Fibroblast of skin of abdomen (primary cell): ENCODE results near the gene SCAP.
"Not testable (repeated sequence)": the region's sequence is repeated elsewhere in the genome, so short reads cannot be mapped to it uniquely, and the experiment has no call there.

Experiments
- DNase-seq: peaks from one replicate; pipeline ENCODE4 v3.0.0-alpha.2; 2013

The SCAP gene

DNA sequence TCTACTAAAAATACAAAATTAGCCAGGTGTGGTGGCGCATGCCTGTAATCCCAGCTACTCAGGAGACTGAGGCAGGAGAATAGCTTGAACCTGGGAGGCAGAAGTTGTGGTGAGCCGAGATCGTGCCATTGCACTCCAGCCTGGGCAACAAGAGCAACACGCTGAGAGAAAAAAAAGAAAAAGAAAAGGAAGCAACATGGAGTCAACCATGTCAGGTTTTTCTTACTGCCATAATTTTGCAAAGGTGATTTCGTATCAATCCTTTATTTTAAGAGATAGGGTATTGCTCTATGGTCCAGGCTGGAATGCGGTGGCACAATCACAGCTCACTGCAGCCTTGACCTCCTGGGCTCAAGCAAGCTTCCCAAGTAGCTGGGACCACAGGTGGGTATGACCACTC is 4.5 kb upstream of the SCAP start:
- DNase-seq, result not testable (repeated sequence)

DNA sequence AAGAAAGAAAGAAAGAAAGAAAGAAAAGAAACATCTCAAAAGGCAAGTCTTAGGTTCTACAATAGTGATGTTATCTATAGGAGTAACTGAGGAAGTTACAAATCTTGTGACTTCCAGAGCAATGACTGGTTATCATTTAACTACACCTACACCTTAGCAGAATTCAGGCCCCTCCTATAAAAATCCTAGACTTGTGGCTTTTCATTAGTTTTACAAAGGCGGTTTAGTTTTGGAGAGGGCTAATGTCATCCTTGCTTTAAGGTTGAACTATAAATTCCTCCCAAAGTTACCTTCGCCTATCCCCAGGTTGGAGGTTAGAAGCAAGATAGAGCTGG is 4.1 kb upstream of the SCAP start:
- DNase-seq, result no peak

DNA sequence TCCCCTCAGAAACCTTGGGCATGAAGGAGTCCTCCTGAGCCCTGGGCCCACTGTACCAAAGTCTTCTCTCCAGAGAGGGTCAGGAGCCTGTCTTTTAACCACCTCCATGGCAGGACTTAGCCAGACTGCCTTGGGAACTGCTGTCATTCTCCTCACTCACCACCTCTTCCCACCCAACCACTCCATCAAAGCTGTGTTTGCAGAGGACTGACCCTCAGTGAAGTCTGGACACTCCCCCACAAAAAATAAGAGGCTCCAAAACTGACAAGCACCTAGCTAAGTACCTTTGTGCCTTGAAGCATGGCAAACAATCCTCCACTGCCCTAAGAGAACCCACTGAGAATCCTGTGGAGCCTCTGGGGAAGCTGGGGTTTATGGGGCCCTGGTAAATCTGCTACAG is 2.3 kb upstream of the SCAP start:
- no peak for DNase-seq

DNA sequence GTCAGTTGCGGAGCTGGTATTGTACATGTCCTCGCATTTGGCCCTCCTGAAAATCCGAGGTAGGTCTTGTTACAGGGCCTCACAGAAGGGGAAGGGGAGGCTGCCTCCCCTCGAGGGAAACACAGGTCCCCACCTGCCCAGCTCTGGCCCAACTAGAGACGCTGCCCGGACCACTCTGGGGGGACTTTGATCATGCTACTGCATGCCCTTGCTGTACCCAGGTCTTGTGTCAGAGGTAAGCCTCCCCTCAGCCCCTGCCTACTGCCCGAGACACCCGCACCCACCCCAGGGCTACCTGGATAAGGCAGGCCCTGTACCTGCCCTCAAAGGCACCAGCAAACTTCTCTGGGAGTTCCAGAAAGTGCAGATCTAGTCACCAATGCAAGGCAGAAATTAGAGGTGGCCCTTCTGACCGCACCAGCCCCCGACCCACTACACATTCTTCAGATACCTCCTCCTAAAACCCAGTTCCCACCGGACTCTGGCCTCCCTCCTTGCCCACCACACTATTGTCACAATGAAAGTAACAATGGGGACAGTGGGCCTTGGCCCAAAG is 981 bp upstream of the SCAP start:
- DNase-seq, result no peak

DNA sequence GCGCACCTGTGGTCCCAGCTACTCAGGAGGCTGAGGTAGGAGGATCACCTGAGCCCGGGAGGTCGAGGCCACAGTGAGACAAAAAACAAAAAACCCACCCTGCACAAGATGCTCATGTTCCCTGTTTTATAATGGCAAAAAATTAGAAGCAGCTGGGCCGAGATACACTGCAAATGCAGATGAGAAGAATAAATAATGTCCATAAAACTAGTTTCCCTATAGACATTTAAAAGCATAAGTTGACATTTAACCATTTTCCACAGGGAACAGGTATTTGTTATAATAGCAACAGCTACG is 537 bp upstream of the SCAP start:
- DNase-seq, result no peak

DNA sequence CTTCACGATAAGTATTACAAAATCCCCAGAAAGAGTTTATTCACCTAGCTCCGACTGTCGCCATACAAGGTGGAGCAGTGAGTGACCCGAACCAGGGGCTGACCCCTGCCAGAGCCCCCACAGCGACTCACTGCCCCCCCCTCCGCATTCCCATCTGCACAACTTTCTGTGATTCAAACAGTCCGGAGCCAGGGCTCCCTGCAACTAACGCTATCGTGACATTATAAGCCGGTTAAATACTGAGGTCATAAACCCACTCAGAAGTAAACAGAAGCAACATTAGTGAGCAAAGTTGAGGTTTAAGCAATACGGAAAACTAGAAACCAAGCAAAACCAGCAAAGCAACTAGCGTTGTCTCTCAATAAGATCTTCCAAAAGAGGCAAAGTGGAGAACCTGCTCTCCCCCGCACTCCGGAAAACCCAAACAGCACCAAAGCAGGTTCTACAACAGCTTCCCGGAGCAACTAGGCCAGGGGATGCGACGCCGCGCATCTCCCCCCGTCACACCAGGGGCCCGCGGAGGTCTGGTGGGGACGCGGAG is 642 bp downstream of the SCAP start:
- DNase-seq, result no peak

DNA sequence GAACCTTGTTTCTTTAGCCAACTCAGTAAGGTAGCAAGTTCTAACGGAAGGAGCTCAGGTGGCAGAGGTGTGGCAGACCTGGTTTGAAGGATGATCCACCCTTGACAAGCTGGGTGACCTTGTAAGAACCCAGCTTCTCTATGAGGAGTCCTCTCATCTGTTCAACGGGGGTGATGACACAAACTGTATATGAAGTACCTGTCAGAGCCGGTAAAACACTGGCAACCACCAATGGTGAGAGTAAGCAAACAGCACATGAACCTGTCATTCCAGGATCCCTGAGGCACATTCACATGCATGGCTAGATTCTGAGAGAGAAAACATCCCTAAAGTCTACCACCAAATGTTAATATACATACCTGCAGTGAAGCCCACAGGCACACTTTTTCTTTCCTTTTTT is 2.4 kb downstream of the SCAP start:
- no peak for DNase-seq

DNA sequence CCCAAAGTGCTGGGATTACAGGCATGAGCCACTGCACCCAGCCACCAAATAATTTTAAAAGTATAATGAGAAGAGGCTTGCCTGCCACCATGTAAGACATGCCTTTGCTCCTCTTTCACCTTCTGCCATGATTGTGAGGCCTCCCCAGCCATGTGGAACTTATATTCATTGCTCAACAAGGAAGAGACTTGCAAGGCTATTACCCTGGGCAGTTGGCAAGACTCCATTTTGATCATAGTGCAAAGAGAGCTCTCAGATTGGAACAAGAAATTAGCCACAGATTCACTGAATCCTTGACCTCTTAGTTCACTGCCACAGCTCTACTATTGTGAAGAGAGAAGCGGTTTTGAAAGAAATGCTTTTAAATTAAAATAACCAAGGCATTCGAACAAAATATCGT is 6.1 kb downstream of the SCAP start:
- no peak for DNase-seq

DNA sequence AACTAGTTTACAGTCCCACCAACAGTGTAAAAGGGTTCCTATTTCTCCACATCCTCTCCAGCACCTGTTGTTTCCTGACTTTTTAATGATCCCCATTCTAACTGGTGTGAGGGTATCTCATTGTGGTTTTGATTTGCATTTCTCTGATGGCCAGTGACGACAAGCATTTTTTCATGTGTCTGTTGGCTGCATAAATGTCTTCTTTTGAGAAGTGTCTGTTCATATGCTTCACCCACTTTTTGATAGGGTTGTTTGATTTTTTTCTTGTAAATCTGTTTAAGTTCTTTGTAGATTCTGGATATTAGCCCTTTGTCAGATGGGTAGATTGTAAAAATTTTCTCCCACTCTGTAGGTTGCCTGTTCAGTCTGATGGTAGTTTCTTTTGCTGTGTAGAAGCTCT is 7.4 kb downstream of the SCAP start:
- DNase-seq, result not testable (repeated sequence)

DNA sequence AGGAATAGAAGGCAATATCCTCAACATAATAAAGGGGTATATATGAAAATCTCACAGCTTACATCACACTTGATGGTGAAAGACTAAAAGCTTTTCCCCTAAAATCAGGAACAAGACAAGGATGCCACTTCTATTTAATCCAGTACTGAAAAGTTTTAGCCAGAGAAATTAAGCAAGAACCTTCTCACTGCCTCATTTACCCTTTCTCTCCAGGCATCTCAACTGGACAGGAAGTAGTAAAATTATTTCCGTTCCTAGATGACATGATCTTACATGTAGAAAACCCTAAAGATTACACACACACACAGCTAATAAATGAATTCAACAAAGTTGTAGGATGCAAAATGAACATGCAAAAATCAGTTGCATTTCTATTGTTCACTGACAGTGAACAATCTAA is 11.2 kb downstream of the SCAP start:
- no peak for DNase-seq

DNA sequence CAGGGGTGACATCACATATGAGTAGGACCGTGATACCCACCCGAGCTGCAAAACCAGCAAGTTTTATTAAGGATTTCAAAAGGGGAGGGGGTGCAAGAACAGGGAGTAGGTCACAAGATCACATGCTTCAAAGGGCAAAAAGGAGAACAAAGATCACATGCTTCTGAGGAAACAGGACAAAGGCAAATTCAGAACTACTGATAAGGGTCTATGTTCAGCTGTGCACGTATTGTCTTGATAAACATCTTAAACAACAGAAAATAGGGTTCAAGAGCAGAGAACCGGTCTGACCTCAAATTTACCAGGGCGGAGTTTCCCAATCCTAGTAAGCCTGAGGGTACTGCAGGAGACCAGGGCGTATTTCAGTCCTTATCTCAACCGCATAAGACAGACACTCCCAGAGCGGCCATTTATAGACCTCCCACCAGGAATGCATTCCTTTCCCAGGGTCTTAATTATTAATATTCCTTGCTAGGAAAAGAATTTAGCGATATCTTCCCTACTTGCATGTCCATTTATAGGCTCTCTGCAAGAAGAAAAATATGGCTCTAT is 16.1 kb downstream of the SCAP start:
- DNase-seq, result not testable (repeated sequence)

DNA sequence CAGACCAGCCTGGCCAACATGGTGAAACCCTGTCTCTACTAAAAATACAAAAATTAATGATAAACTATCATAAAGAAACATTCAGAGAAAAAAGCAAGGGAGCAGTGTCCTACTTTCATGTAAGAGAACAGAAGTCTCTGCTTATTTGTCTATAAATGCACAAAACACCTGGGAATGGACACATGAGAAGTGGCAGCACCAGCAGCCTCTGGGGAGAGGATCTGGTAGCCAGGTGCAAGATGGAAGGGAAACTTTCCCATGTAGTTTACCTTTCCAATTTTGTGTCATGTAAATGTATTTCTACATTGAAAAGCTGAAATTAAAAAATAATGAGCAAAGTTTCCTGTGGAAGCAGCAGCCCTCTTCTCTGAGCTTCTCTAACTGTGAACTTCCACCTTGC is 18.8 kb downstream of the SCAP start:
- DNase-seq, result no peak

DNA sequence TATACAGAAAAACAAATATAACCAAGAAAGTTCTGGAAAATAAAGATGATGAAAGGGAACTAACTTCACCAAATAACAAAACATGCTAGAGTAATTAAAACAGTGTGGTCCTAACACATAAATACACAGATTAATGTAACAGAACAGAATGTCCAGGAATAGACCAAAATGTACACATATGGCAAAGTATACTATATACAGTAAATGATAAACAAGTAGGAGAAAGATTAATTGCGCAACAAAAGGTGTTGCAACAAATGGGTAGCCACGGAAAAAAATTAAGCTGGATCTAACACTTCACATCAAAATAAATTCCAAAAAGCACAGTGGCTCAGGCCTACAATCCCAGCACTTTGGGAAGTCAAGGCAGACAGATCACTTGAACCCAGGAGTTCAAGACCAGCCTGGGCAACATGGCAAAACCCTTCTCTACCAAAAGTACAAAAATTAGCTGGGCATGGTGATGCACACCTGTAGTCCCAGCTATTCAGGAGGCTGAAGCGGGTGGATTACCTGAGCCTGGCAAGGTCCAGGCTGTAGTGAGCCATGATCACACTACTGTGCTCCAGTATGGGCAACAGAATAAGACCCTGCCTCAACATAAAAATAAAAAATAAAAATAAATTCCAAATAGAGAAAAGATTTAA is 19.8 kb downstream of the SCAP start:
- DNase-seq, result no peak

DNA sequence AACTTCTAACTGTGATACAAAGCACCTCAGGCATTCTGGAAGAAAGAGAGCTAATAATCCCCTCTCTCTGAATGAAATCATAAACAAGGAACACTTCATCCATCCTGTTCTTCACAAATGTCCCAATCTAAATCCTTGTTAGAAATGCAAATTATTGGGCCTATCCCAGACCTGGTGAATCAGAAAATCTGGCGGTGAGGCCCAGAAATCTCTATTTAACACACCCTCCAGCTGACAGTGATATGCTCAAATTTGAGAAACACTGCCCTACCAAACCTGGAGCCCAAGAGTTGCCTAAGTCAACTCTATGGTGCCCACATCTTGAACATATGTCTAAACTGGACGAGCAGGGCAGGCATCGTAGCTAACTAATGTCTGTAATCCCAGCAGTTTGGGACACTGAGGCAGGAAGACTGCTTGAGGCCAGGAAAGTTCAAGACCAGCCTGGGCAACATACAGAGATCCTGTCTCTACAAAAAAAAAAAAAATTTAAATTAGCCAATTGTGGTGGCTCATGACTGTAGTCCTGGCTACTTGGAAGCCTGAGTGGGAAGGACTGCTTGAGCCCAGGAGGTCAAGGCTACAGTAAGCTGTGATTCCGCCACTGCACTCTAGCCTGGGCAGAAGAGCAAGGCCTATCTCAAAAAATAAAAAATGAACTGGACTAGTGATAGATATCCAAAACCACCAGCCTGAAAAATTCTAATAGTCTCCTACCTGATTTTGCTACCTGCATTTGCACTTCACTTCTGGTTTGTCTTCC is 23.1 kb downstream of the SCAP start:
- DNase-seq, result no peak

DNA sequence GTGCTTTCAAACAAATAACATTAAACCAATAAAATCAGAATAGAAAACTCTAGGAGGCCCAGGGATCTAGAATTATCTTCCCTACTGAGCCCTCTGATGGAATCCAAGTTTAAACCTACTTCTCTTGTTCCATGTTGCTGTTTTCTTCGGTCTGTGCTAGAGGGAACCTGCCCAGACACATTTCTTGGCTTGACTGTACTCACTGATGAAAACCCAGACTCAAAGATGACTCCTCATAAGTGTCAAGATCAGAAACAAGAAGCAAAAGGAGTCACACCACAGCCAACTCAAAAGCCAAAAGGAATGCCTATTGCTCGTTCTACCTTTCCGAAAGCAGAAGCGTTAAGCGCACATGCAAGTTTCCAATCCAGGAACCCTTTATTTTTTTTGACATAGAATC is 31.6 kb downstream of the SCAP start:
- no peak for DNase-seq

DNA sequence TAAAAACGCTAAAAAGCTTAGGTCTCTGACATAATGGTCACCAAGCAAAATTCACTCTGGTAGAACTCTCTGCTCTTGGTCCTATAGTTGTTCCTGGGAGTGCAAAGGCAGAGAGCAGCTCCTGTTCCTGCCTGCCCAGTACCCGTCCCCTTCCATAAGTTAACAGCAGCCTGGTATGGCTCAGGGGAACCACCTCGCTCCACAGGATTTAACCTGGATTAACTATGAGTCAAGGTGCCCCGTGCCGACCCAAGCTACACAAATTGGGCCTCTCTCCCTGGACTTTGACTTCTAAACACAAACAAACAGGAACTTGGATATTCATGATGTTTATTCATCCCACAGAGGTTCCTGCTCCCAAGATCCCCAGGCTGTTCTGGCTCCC is 32.1 kb downstream of the SCAP start:
- no peak for DNase-seq

DNA sequence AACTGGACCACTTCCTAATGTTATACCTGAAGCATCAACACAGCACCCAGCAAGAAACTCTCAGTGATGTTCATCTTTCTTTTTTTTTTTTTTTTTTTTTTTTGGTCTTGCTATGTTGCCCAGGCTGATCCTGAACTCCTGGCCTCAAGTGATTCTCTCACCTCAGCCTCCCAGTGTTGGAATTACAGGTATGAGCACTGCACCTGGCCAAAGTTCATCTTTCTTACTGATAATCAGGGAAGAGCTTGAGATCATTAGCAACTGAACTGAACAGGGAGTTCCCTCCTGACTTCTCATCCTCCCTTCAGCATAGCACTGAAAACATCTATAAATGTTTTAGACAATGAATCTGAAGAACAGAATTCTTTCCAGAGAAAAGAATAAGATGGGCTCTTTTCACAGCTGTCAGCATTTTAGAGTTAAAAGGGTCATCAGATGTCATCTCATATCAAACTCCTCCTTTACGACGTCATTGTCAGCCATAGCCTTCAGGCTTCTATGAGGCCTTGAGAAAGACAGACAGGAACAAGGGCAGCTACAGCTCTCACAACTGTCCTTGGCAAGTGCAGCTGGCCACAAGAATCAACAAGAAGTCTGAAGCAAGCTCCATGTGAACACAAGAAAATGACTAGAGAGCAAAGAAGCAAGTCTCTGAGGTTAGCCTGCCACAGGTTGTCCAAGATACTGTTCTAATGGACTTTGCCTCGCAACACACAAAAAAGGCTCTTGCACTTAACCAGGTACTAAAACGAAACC is 33.8 kb downstream of the SCAP start:
- DNase-seq, result no peak

DNA sequence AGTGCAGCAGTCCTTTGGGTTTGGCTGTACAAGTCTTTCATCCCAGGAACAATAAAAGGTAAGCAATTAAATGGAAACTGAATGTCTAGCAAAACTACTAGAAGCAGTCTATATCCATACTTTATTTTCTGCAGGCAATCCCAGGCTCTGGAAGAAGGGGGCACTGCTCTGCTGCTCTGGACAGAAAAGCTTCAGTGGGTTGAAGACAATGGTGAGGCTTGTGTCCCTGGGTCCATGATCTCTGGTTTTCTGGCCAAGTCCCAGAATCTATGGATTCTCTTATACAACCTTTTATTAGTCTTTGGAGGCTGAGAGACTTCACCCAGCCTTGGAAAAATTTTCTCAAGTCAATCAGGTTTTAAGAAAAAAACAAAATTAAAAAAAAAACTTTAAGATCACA is 35.6 kb downstream of the SCAP start:
- DNase-seq, result no peak

DNA sequence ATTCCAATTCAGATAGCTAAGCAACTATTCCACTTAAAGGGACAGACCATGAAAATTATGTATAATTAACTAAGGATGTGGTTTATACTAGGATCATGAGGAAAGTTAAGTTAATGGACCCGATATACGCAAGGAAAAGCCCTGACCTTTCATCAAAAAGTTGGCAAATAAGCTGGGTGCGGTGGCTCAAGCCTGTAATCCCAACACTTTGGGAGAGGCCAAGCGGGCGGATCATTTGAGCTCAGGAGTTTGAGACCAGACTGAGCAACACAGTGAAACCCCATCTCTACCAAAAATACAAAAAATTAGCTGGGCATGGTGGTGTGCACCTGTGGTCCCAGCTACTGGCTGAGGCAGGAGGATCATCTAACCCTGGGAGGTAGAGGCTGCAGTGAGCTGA is 39.6 kb downstream of the SCAP start:
- DNase-seq, result no peak

DNA sequence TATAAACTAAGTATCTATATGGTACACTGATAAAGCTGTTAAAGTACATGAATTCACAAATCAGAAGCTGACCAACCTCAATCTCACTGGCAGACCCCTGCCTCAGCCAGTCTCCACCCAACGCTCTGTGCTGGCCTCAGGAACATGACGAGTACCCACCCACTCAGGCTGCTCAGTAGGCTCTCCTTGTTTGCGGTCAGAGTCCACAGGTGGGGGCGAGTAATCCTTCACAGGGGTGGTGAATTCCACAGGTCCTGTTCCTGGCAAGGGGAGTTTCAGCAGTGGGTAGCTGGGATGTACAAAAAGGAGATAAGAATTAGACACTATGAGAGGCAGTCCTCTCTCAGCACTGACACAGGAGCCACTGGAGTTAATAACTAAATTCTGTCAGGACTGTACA is 40.9 kb downstream of the SCAP start:
- no peak for DNase-seq

DNA sequence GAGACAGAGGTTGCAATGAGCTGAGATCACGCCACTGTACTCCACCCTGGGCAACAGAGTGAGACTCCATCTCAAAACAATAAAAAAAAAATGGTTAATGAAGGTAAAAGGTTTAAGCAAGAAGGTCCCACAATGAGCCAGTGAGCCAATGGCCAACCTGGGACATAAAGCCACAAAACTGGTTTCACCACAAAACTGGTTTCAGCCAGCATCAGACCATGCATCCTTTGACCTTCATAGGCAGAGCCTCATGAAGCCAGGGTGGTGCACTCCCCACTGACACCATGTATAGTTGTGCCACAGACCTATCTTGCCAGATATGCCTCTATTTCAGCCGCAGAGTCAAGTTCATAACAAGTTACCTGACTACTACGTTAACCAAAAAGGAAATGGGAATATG is 41.9 kb downstream of the SCAP start:
- DNase-seq, result no peak

DNA sequence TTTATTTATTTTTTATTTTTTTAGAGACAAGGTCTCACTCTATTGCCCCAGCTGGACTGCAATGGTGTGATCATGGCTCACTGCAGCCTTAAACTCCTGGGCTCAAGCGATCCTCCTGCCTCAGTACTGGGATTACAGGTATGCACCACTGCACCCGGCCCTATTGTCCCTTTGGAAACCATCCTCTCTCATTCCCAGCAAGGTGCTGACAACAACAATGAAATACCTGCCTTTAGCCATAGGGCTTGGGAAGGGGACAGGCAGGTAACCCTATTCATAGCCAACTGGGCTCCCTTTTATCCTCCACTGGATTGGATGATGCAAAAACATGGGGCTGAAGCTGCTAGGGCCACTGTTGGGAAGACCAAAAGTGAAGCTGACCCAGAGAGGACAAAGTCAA is 43.1 kb downstream of the SCAP start:
- DNase-seq, result no peak

DNA sequence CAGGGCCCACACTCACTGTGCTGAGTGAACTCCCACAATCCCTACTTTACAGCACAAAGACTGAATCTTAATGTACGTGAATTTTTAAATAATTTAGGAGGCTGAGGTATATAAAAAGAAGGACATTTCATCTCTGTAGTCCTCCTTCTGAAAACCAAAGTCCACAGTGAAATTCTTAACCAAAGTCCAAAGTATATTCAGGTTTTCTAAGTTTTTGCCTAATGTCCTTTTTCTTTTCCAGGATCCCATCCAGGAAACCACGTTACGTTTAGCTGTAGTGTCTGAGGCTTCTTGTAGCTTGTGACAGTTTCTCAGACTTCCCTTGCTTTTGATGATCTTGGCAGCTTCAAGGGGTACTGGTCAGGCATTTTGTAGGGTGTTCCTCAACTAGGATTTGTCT is 44.5 kb downstream of the SCAP start:
- no peak for DNase-seq
